Epithelial cell of prostate (primary cell): ENCODE measurements around the gene RNF212.

Experiments
- DNase-seq: peaks from one replicate; pipeline ENCODE4 v3.0.0-alpha.2; 2011; ENCODE audit warnings: low read depth, low spot score
- H3K27ac ChIP-seq: fragments of 450-650 bp; 2 replicates; pipeline ENCODE4 v1.5.1; 2017; ENCODE audit warnings: mild to moderate bottlenecking

RNF212 gene

GRCh38 chr4:1092026-1092982 lies 21.1 kb downstream of the RNF212 start:
- no peak for DNase-seq
- no peak overlapping the region for H3K27ac ChIP-seq

- H3K27ac ChIP-seq: no peak overlapping the region
- no peak for DNase-seq
Observed at GRCh38 chr4:1091561-1091995, 21.8 kb downstream of the RNF212 start.

- no peak for DNase-seq
- no peak overlapping the region for H3K27ac ChIP-seq
Observed at GRCh38 chr4:1090465-1091440, 22.6 kb downstream of the RNF212 start.

- no peak for DNase-seq
- H3K27ac ChIP-seq: no peak overlapping the region
Observed at GRCh38 chr4:1090036-1090435, 23.3 kb downstream of the RNF212 start.

- no peak overlapping the region for H3K27ac ChIP-seq
Observed at GRCh38 chr4:1087371-1087770, 26.0 kb downstream of the RNF212 start.

GRCh38 chr4:1086011-1086410 lies 27.4 kb downstream of the RNF212 start:
- no peak overlapping the region for H3K27ac ChIP-seq
- DNase-seq: no peak

More at GRCh38 chr4:1087371-1087770, 26.0 kb downstream of the RNF212 start:
- no peak for DNase-seq

GRCh38 chr4:1085404-1085799 lies 28.0 kb downstream of the RNF212 start:
- no peak overlapping the region for H3K27ac ChIP-seq
- no peak for DNase-seq

GRCh38 chr4:1084796-1085403 lies 28.5 kb downstream of the RNF212 start:
- no peak for DNase-seq
- no peak overlapping the region for H3K27ac ChIP-seq

- H3K27ac ChIP-seq: no peak overlapping the region
- no peak for DNase-seq
Observed at GRCh38 chr4:1084394-1084793, 29.0 kb downstream of the RNF212 start.

GRCh38 chr4:1082215-1083182 lies 30.9 kb downstream of the RNF212 start:
- H3K27ac ChIP-seq: peak overlapping the region; percentile 53
- DNase-seq: peak; percentile 93

- DNase-seq: no peak
- H3K27ac ChIP-seq: peak overlapping the region; percentile 53
Observed at GRCh38 chr4:1081689-1082040, 31.7 kb downstream of the RNF212 start.

GRCh38 chr4:1080961-1081688 lies 32.2 kb downstream of the RNF212 start:
- peak; percentile 84 for DNase-seq
- H3K27ac ChIP-seq: peak overlapping the region; percentile 53

GRCh38 chr4:1080432-1080831 lies 32.9 kb downstream of the RNF212 start:
- H3K27ac ChIP-seq: no peak overlapping the region
- DNase-seq: no peak

GRCh38 chr4:1079711-1080265 lies 33.6 kb downstream of the RNF212 start:
- DNase-seq: no peak
- H3K27ac ChIP-seq: no peak overlapping the region

GRCh38 chr4:1078490-1078889 lies 34.9 kb downstream of the RNF212 start:
- DNase-seq: no peak
- H3K27ac ChIP-seq: no peak overlapping the region

- no peak overlapping the region for H3K27ac ChIP-seq
- no peak for DNase-seq
Observed at GRCh38 chr4:1077711-1078477, 35.5 kb downstream of the RNF212 start.

- DNase-seq: peak; percentile 14
- H3K27ac ChIP-seq: no peak overlapping the region
Observed at GRCh38 chr4:1075809-1076699, 37.3 kb downstream of the RNF212 start.
